GM03348 (cell line): Measurements from ENCODE around the gene RHBDL3.

ENCODE experiments used
- DNase-seq: peaks from one replicate; pipeline ENCODE4 v3.0.0; 2012; ENCODE audit warnings: low spot score

Gene RHBDL3

GRCh38 chr17:32266389-32267301 is 1.0 kb downstream of the RHBDL3 start:
- DNase-seq = no peak

- DNase-seq = no peak
These were observed 2.1 kb downstream of the RHBDL3 start for GRCh38 chr17:32267690-32268205.

GRCh38 chr17:32268734-32269288 is 3.2 kb downstream of the RHBDL3 start:
- no peak for DNase-seq

GRCh38 chr17:32269377-32269776 is 3.7 kb downstream of the RHBDL3 start:
- peak; percentile 39 for DNase-seq

- no peak for DNase-seq
These were observed 6.2 kb downstream of the RHBDL3 start for GRCh38 chr17:32271844-32272243.

GRCh38 chr17:32274101-32274500 is 8.5 kb downstream of the RHBDL3 start:
- DNase-seq = no peak

- no peak for DNase-seq
These were observed 9.0 kb downstream of the RHBDL3 start for GRCh38 chr17:32274643-32275042.

- peak; percentile 92 for DNase-seq
These were observed 9.7 kb downstream of the RHBDL3 start for GRCh38 chr17:32275060-32276042.

GRCh38 chr17:32276171-32276601 is 10.6 kb downstream of the RHBDL3 start:
- DNase-seq = no peak

- DNase-seq = peak; percentile 62
These were observed 11.7 kb downstream of the RHBDL3 start for GRCh38 chr17:32277284-32277683.

GRCh38 chr17:32278815-32279214 is 13.2 kb downstream of the RHBDL3 start:
- no peak for DNase-seq

GRCh38 chr17:32279891-32280716 is 14.5 kb downstream of the RHBDL3 start:
- DNase-seq = no peak

GRCh38 chr17:32281011-32281451 is 15.4 kb downstream of the RHBDL3 start:
- no peak for DNase-seq

GRCh38 chr17:32283745-32284201 is 18.1 kb downstream of the RHBDL3 start:
- DNase-seq = peak; percentile 59

- DNase-seq = no peak
These were observed 19.7 kb downstream of the RHBDL3 start for GRCh38 chr17:32285306-32285705.

GRCh38 chr17:32285746-32286517 is 20.3 kb downstream of the RHBDL3 start:
- no peak for DNase-seq

GRCh38 chr17:32286518-32286900 is 20.9 kb downstream of the RHBDL3 start:
- DNase-seq = no peak

GRCh38 chr17:32287804-32288511 is 22.3 kb downstream of the RHBDL3 start:
- no peak for DNase-seq

GRCh38 chr17:32288615-32289014 is 23.0 kb downstream of the RHBDL3 start:
- DNase-seq = no peak
